K562 (cell line): ENCODE data around the gene PRKAA2. TPM values are rescaled to one million over a fixed set of nuclear protein-coding genes. Genes with fewer than 3 reads are reported as not detected.

ENCODE experiments used
- ATAC-seq: fragments of 200-7000 bp; cut with Tn5 transposase; 3 replicates; pipeline ENCODE4 v1.9.1; 2020; ENCODE audit warnings: moderate library complexity
- BruUV-seq: library from RNA; stranded (reverse); fragments of 400-500 nt; replicated peaks from 2 replicates; lab custom pipeline; 2021; lab: Mats Ljungman, UMichigan
- CTCF ChIA-PET: fragments of 300-600 bp; formaldehyde crosslinking; extraction: SDS; loops from one replicate; lab custom pipeline; 2021; ENCODE audit warnings: low intra/inter-chr PET ratio; lab: Yijun Ruan, JAX
- POLR2A ChIA-PET: fragments of 300-600, 350-650 bp; sonication (Branson Sonifier 250); formaldehyde crosslinking; extraction: SDS; loops from one replicate; lab custom pipeline; 2021; ENCODE audit warnings: antibody characterized with exemption, inconsistent platforms; lab: Yijun Ruan, JAX
- DNase-seq, 4 experiments: peaks; one replicate each; pipeline versions ENCODE4 v3.0.0 to v3.0.0-alpha.2; 2011 to 2018; ENCODE audit warnings: low spot score in 3 of 4, mixed read lengths in 3 of 4; ENCODE audit errors: extremely low read depth in 1 of 4
- FAIRE-seq: peaks from 2 replicates; lab custom pipeline; 2011; peaks lifted over from hg19 to GRCh38; lab: Jason Lieb, UNC
- H2AFZ ChIP-seq: 2 replicates; pipeline ENCODE4 v1.6.0; 2011; ENCODE audit warnings: low read depth, low read length, control low read depth, inconsistent platforms
- H3K27ac ChIP-seq: fragments of 200-600 bp; 3 replicates; pipeline ENCODE4 v1.8.0; 2011; ENCODE audit warnings: low read depth, mild to moderate bottlenecking, control low read depth, inconsistent platforms, low read length, moderate library complexity, mixed read lengths; ENCODE audit errors: extremely low read depth
- H3K27me3 ChIP-seq, 2 experiments: fragments of 300-600 bp in 1 of 2; 2 replicates in 1 of 2; 3 replicates in 1 of 2; pipeline versions ENCODE4 v1.6.0 to v1.8.0; 2011; ENCODE audit warnings: inconsistent platforms in 2 of 2, low read length in 2 of 2, mild to moderate bottlenecking in 1 of 2, mixed read lengths in 1 of 2, moderate library complexity in 1 of 2; ENCODE audit not compliant: control insufficient read depth in 2 of 2, insufficient read depth in 2 of 2
- H3K36me3 ChIP-seq: fragments of 300-600 bp; 3 replicates; pipeline ENCODE4 v1.8.0; 2011; ENCODE audit warnings: mild to moderate bottlenecking, low read length, inconsistent platforms; ENCODE audit not compliant: control insufficient read depth, insufficient read depth
- H3K4me1 ChIP-seq, 2 experiments: fragments of 200-600 bp in 1 of 2; replicated peaks in 1 of 2; 2 replicates in 1 of 2; 3 replicates in 1 of 2; pipeline versions ENCODE4 v1.5.1 to v1.8.0; 2011; ENCODE audit warnings: inconsistent platforms in 2 of 2, low read length in 2 of 2, mild to moderate bottlenecking in 1 of 2, mixed read lengths in 1 of 2, moderate library complexity in 1 of 2; ENCODE audit not compliant: control insufficient read depth in 2 of 2, insufficient read depth in 2 of 2
- H3K4me2 ChIP-seq: 2 replicates; pipeline ENCODE4 v1.6.1; 2011; ENCODE audit warnings: low read length, control low read depth, inconsistent platforms, mixed read lengths; ENCODE audit not compliant: insufficient read depth
- H3K4me3 ChIP-seq: fragments of 200-600 bp; sonication (generic), shearing (Covaris generic); 2 replicates; pipeline ENCODE4 v1.5.1; 2016; ENCODE audit warnings: control low read depth, inconsistent platforms
- H3K79me2 ChIP-seq: fragments of 200-600 bp; 3 replicates; pipeline ENCODE4 v1.8.0; 2011; ENCODE audit warnings: low read length, inconsistent platforms; ENCODE audit not compliant: control insufficient read depth, insufficient read depth
- H3K9ac ChIP-seq, 2 experiments: 2 replicates each; pipeline versions ENCODE4 v1.6.0 to v1.6.1; 2011; ENCODE audit warnings: low read depth in 2 of 2, low read length in 2 of 2, control low read depth in 1 of 2, inconsistent platforms in 1 of 2, mild to moderate bottlenecking in 1 of 2, mixed read lengths in 1 of 2; ENCODE audit not compliant: insufficient read depth in 1 of 2
- H3K9me1 ChIP-seq: one replicate; pipeline ENCODE4 v1.6.0; 2011; ENCODE audit warnings: inconsistent platforms, mild to moderate bottlenecking, low read length, moderate library complexity; ENCODE audit not compliant: control insufficient read depth, insufficient read depth
- H3K9me3 ChIP-seq: replicated peaks from 2 replicates; pipeline ENCODE4 v1.5.1; 2011; ENCODE audit warnings: low read depth, low read length, inconsistent platforms; ENCODE audit not compliant: control insufficient read depth, insufficient read depth
- H4K20me1 ChIP-seq: replicated peaks from 2 replicates; pipeline ENCODE4 v1.6.1; 2011; ENCODE audit warnings: low read length, inconsistent platforms, mixed read lengths; ENCODE audit not compliant: control insufficient read depth, insufficient read depth
- IRF9 ChIP-seq: fragments of 450-650 bp; IDR thresholded peaks from 2 replicates; pipeline ENCODE4 v1.6.1; 2016; ENCODE audit warnings: missing biosample characterization, missing genetic modification characterization
- NKRF ChIP-seq: fragments of 450-650 bp; IDR thresholded peaks from 2 replicates; pipeline ENCODE4 v1.6.1; 2016; ENCODE audit warnings: borderline replicate concordance
- TOE1 ChIP-seq, 2 experiments: fragments of 450-650 bp in 1 of 2; sonication (generic) in 1 of 2; formaldehyde crosslinking in 1 of 2; IDR thresholded peaks; 2 replicates each; pipeline versions ENCODE4 v1.7.1 to v1.8.0; 2016 to 2022; ENCODE audit warnings: borderline replicate concordance in 2 of 2, mild to moderate bottlenecking in 2 of 2, antibody characterized with exemption in 1 of 2, inconsistent platforms in 1 of 2, low read depth in 1 of 2, missing genetic modification reagents in 1 of 2, moderate library complexity in 1 of 2
- ZNF3 ChIP-seq: fragments of 250-450 bp; sonication (Bioruptor Pico); IDR thresholded peaks from 2 replicates; pipeline ENCODE4 v1.5.0; 2021; ENCODE audit warnings: mild to moderate bottlenecking, moderate library complexity
- ZNF766 ChIP-seq: fragments of 200-800 bp; sonication (Bioruptor generic); conservative IDR thresholded peaks from 2 replicates; pipeline ENCODE4 v1.6.1; 2016; ENCODE audit warnings: missing genetic modification characterization, missing compliant biosample characterization
- WGBS: fragments of 100-300 bp; shearing (Covaris generic); methylation state at CpG from one replicate; pipeline ENCODE4 v1.1.6; 2016; ENCODE audit warnings: low coverage, mixed read lengths; ENCODE audit not compliant: insufficient coverage; ENCODE audit errors: missing lambda C conversion rate; 5-methylcytosine and 5-hydroxymethylcytosine counted together
- in situ Hi-C: fragments of 300-500 bp; cut with MboI; formaldehyde crosslinking; loops from 4 replicates; pipeline ENCODE4 v1.15.0; 2018; ENCODE audit warnings: inconsistent platforms, mixed read lengths
- intact Hi-C: fragments of 100-400 bp; cut with micrococcal nuclease; formaldehyde crosslinking; loops from 2 replicates; pipeline ENCODE4 v1.14.2; 2022
- polyA plus RNA-seq, 8 experiments: library from polyadenylated mRNA; depleted of rRNA in 4 of 8; stranded (reverse) in 5 of 8; unstranded in 3 of 8; fragments of >200 nt; fragmentation: Nextera tagmentation in 2 of 8; fragmentation: Illumina TruSeq in 1 of 8; extraction: Ambion mirVana in 2 of 8; extraction: Trizol in 1 of 8; gene quantifications; 2 replicates each; pipeline versions ENCODE4 v1.2.1 to v1.2.3, GENCODE V29; 2011 to 2014; ENCODE audit warnings: inconsistent platforms in 1 of 8, missing spikeins in 1 of 8
- total RNA-seq, 7 experiments: library from RNA; depleted of rRNA in 6 of 7; stranded (reverse); fragments of >200 nt in 6 of 7; fragmentation: Illumina TruSeq in 2 of 7; extraction: Trizol in 2 of 7; gene quantifications; 2 replicates each; pipeline versions ENCODE4 v1.2.1 to v1.2.3, GENCODE V29; 2011 to 2021; ENCODE audit warnings: low replicate concordance in 1 of 7

PRKAA2 gene
- total and polyA plus RNA-seq, 9 of the 15 experiments (the other 6 are each of a cell fraction or from before 2014, with no cell fraction given): 0.01 TPM; not detected in 8

GRCh38 chr1:56671542-56671941, 26.4 kb downstream of the PRKAA2 start:
- no peak overlapping the region for H3K4me3 ChIP-seq
- no peak overlapping the region for H2AFZ ChIP-seq
- no peak for DNase-seq
- BruUV-seq: no TSS peak
- CTCF ChIA-PET: no interaction called here
- POLR2A ChIA-PET: no interaction called here
- H3K27ac ChIP-seq: no peak overlapping the region
- H3K79me2 ChIP-seq: no peaks in the 10 kb centered on the region
- WGBS: 0% methylated on average over 2 of the region's 2 CpGs
- in situ Hi-C loops (no loop called here), intact Hi-C loops (no loop called here)
- no peaks in the 10 kb centered on the region for H3K9me1 ChIP-seq
- H3K36me3 ChIP-seq: no peaks in the 10 kb centered on the region
- ATAC-seq: no peak
- no peaks in the 10 kb centered on the region for H4K20me1 ChIP-seq
- TF ChIP-seq ZNF3 (no peak), TOE1 (IDR thresholded peaks at IDR 0.05; ENCODE audit: borderline replicate concordance) (no peak), TOE1 (CRISPR knock-in tag; IDR thresholded peaks at IDR 0.05; ENCODE audit: borderline replicate concordance, low read depth) (no peak), NKRF (no peak), ZNF766 (CRISPR knock-in tag) (no peak), IRF9 (tag) (no peak)
- FAIRE-seq: no peak
- H3K27me3 ChIP-seq: no peaks in the 10 kb centered on the region
- H3K9ac ChIP-seq: no peak overlapping the region
- H3K9me3 ChIP-seq: no peaks in the 10 kb centered on the region
- no peak overlapping the region for H3K4me2 ChIP-seq
- no peaks in the 10 kb centered on the region for H3K4me1 ChIP-seq
